HCT116 (cell line): ENCODE data around the gene SLC25A43.

Source experiments
- CBX3 ChIP-seq: IDR thresholded peaks from 2 replicates; pipeline ENCODE4 v1.6.1; 2012; ENCODE audit warnings: low read depth
- CEBPB ChIP-seq: IDR thresholded peaks from 2 replicates; pipeline ENCODE4 v1.6.1; 2012; ENCODE audit warnings: low read depth
- JUND ChIP-seq: IDR thresholded peaks from 2 replicates; pipeline ENCODE4 v1.6.1; 2012
- POLR2A ChIP-seq: IDR thresholded peaks from 2 replicates; pipeline ENCODE4 v1.7.0; 2011; ENCODE audit warnings: borderline replicate concordance; ENCODE audit not compliant: insufficient read depth, insufficient read length; ENCODE audit errors: extremely low read depth
- POLR2AphosphoS5 ChIP-seq: IDR thresholded peaks from 2 replicates; pipeline ENCODE4 v1.6.1; 2011; ENCODE audit warnings: mild to moderate bottlenecking, low read depth, low read length, moderate library complexity
- RAD21 ChIP-seq: IDR thresholded peaks from 2 replicates; pipeline ENCODE4 v1.6.1; 2012; ENCODE audit warnings: low read depth, mild to moderate bottlenecking
- SP1 ChIP-seq: IDR thresholded peaks from 2 replicates; pipeline ENCODE4 v1.6.1; 2012; ENCODE audit warnings: low read depth
- YY1 ChIP-seq: IDR thresholded peaks from 2 replicates; pipeline ENCODE4 v1.6.1; 2011; ENCODE audit warnings: low read length, low read depth, moderate library complexity, mild to moderate bottlenecking; ENCODE audit not compliant: insufficient replicate concordance; ENCODE audit errors: extremely low read depth
- ZFX ChIP-seq: fragments of 450-650 bp; IDR thresholded peaks from 2 replicates; pipeline ENCODE4 v1.6.1; 2017
- ZNF274 ChIP-seq: fragments of 200-500 bp; sonication (Bioruptor generic); IDR thresholded peaks from 2 replicates; pipeline ENCODE4 v1.6.1; 2014; ENCODE audit warnings: mild to moderate bottlenecking, low read depth, low read length, inconsistent platforms
- TF ChIP-seq, protein P1 (sequence below), 3 experiments: fragments of 200-600 bp in 1 of 3; sonication (generic) in 1 of 3; IDR thresholded peaks in 2 of 3; conservative IDR thresholded peaks in 1 of 3; 2 replicates each; pipeline ENCODE4 v1.5.1; 2012 to 2017; ENCODE audit warnings: low read depth in 2 of 3, low read length in 2 of 3, antibody characterized with exemption in 1 of 3, borderline replicate concordance in 1 of 3, control low read depth in 1 of 3, mild to moderate bottlenecking in 1 of 3, mixed read lengths in 1 of 3, mixed run types in 1 of 3, moderate library complexity in 1 of 3; ENCODE audit not compliant: insufficient read depth in 1 of 3
- TF ChIP-seq, protein P2 (sequence below): IDR thresholded peaks from 2 replicates; pipeline ENCODE4 v1.6.1; 2012; ENCODE audit warnings: low read depth
- TF ChIP-seq, protein P3 (sequence below): IDR thresholded peaks from 2 replicates; pipeline ENCODE4 v1.6.1; 2012
- TF ChIP-seq, protein P4 (sequence below): IDR thresholded peaks from 2 replicates; pipeline ENCODE4 v1.6.1; 2011; ENCODE audit warnings: mild to moderate bottlenecking, low read length, moderate library complexity; ENCODE audit not compliant: insufficient replicate concordance; ENCODE audit errors: extremely low read depth

DNA sequence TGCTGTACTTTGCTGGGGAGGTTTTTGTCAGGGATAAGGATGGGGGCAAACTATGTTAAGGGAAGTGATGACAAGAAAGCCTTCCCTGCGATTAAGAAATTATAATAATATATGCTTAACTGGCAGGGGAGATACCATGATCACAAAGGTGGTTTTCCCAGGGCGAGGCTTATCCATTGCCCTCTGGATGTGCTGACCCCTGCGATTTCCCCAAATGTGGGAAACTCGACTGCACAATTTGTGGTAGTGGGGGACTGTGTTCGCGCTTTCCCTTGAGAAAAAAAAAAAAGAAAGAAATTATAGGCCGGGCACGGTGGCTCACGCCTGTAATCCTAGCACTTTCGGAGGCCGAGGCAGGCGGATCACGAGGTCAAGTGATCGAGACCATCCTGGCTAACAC is 24.5 kb downstream of the SLC25A43 start:
- TF ChIP-seq YY1 (no peak), SP1 (no peak), POLR2AphosphoS5 (peak; percentile 34; the same call in 1 of the 2 replicates), POLR2A (peak; percentile 34), JUND (no peak), ZNF274 (no peak), ZFX (no peak), CBX3 (no peak), CEBPB (no peak), RAD21 (no peak)
- TF ChIP-seq, protein P1, sequence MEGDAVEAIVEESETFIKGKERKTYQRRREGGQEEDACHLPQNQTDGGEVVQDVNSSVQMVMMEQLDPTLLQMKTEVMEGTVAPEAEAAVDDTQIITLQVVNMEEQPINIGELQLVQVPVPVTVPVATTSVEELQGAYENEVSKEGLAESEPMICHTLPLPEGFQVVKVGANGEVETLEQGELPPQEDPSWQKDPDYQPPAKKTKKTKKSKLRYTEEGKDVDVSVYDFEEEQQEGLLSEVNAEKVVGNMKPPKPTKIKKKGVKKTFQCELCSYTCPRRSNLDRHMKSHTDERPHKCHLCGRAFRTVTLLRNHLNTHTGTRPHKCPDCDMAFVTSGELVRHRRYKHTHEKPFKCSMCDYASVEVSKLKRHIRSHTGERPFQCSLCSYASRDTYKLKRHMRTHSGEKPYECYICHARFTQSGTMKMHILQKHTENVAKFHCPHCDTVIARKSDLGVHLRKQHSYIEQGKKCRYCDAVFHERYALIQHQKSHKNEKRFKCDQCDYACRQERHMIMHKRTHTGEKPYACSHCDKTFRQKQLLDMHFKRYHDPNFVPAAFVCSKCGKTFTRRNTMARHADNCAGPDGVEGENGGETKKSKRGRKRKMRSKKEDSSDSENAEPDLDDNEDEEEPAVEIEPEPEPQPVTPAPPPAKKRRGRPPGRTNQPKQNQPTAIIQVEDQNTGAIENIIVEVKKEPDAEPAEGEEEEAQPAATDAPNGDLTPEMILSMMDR (IDR thresholded peaks at IDR 0.05 in 2 of 3, conservative IDR thresholded peaks at IDR 0.05 in 1 of 3; ENCODE audit: borderline replicate concordance in 1 of 3, insufficient read depth in 1 of 3, low read depth in 2 of 3, low read length in 2 of 3), result no peak
- TF ChIP-seq, protein P2, sequence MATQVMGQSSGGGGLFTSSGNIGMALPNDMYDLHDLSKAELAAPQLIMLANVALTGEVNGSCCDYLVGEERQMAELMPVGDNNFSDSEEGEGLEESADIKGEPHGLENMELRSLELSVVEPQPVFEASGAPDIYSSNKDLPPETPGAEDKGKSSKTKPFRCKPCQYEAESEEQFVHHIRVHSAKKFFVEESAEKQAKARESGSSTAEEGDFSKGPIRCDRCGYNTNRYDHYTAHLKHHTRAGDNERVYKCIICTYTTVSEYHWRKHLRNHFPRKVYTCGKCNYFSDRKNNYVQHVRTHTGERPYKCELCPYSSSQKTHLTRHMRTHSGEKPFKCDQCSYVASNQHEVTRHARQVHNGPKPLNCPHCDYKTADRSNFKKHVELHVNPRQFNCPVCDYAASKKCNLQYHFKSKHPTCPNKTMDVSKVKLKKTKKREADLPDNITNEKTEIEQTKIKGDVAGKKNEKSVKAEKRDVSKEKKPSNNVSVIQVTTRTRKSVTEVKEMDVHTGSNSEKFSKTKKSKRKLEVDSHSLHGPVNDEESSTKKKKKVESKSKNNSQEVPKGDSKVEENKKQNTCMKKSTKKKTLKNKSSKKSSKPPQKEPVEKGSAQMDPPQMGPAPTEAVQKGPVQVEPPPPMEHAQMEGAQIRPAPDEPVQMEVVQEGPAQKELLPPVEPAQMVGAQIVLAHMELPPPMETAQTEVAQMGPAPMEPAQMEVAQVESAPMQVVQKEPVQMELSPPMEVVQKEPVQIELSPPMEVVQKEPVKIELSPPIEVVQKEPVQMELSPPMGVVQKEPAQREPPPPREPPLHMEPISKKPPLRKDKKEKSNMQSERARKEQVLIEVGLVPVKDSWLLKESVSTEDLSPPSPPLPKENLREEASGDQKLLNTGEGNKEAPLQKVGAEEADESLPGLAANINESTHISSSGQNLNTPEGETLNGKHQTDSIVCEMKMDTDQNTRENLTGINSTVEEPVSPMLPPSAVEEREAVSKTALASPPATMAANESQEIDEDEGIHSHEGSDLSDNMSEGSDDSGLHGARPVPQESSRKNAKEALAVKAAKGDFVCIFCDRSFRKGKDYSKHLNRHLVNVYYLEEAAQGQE, result no peak
- TF ChIP-seq, protein P3, sequence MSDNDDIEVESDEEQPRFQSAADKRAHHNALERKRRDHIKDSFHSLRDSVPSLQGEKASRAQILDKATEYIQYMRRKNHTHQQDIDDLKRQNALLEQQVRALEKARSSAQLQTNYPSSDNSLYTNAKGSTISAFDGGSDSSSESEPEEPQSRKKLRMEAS, result no peak
- TF ChIP-seq, protein P4, sequence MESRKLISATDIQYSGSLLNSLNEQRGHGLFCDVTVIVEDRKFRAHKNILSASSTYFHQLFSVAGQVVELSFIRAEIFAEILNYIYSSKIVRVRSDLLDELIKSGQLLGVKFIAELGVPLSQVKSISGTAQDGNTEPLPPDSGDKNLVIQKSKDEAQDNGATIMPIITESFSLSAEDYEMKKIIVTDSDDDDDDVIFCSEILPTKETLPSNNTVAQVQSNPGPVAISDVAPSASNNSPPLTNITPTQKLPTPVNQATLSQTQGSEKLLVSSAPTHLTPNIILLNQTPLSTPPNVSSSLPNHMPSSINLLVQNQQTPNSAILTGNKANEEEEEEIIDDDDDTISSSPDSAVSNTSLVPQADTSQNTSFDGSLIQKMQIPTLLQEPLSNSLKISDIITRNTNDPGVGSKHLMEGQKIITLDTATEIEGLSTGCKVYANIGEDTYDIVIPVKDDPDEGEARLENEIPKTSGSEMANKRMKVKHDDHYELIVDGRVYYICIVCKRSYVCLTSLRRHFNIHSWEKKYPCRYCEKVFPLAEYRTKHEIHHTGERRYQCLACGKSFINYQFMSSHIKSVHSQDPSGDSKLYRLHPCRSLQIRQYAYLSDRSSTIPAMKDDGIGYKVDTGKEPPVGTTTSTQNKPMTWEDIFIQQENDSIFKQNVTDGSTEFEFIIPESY, result no peak
